ENCODE measurements around the gene NRL. TPM values are rescaled to one million over a fixed set of nuclear protein-coding genes. Genes with fewer than 3 reads are reported as not detected.
A peak's percentile ranks its signal among the peaks of the same experiment; 100 is the strongest.

Gene NRL
- total and polyA plus RNA-seq, 9 of the 15 experiments (the other 6 are each of a cell fraction or from before 2014, with no cell fraction given), result 0.07 to 2.7 (median 1.4) TPM; not detected in 1

- TF ChIP-seq NFXL1 (CRISPR knock-in tag; IDR thresholded peaks at IDR 0.05), result no peak
- no peak for TF ChIP-seq HNRNPK (IDR thresholded peaks at IDR 0.05; ENCODE audit: low read depth, low read length, poor library complexity, severe bottlenecking)
- TF ChIP-seq, protein P1, sequence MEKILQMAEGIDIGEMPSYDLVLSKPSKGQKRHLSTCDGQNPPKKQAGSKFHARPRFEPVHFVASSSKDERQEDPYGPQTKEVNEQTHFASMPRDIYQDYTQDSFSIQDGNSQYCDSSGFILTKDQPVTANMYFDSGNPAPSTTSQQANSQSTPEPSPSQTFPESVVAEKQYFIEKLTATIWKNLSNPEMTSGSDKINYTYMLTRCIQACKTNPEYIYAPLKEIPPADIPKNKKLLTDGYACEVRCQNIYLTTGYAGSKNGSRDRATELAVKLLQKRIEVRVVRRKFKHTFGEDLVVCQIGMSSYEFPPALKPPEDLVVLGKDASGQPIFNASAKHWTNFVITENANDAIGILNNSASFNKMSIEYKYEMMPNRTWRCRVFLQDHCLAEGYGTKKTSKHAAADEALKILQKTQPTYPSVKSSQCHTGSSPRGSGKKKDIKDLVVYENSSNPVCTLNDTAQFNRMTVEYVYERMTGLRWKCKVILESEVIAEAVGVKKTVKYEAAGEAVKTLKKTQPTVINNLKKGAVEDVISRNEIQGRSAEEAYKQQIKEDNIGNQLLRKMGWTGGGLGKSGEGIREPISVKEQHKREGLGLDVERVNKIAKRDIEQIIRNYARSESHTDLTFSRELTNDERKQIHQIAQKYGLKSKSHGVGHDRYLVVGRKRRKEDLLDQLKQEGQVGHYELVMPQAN (IDR thresholded peaks at IDR 0.05; ENCODE audit: borderline replicate concordance), result peak; percentile 69
- no peak for TF ChIP-seq GTF2F1 (IDR thresholded peaks at IDR 0.05; ENCODE audit: low read depth, low read length)
- no peak for TF ChIP-seq RBM34 (IDR thresholded peaks at IDR 0.05; ENCODE audit: borderline replicate concordance, insufficient read depth, low read length)
- no peak for TF ChIP-seq FOXK1 (CRISPR knock-in tag; IDR thresholded peaks at IDR 0.05; ENCODE audit: borderline replicate concordance)
- no peak for TF ChIP-seq STAT5A (IDR thresholded peaks at IDR 0.05; ENCODE audit: borderline replicate concordance, low read length)
- TF ChIP-seq SAFB2 (IDR thresholded peaks at IDR 0.05; ENCODE audit: borderline replicate concordance, low read depth, low read length, severe bottlenecking), result no peak
- TF ChIP-seq PCBP1 (IDR thresholded peaks at IDR 0.05; ENCODE audit: low read depth, low read length, poor library complexity, severe bottlenecking), result no peak
- TF ChIP-seq ZNF644 (tag; IDR thresholded peaks at IDR 0.05; ENCODE audit: low read depth), result no peak
- no peak for TF ChIP-seq MEIS2 (IDR thresholded peaks at IDR 0.05; ENCODE audit: partially characterized antibody)
- 0 out of 2 replicates have a peak, but pooled peaks have one; percentile 24 for TF ChIP-seq NCOA6 (IDR thresholded peaks at IDR 0.05)
- peak; percentile 70 for TF ChIP-seq ESRRA (IDR thresholded peaks at IDR 0.05; ENCODE audit: borderline replicate concordance, low read depth)
- 0 out of 2 replicates have a peak, but pooled peaks have one; percentile 1 for TF ChIP-seq MTA1 (IDR thresholded peaks at IDR 0.05; ENCODE audit: borderline replicate concordance)
- 0 out of 2 replicates have a peak, but pooled peaks have one; percentile 57 for TF ChIP-seq AFF4 (CRISPR knock-in tag; IDR thresholded peaks at IDR 0.05)
- no peak for TF ChIP-seq CUX1 (CRISPR knock-in tag; IDR thresholded peaks at IDR 0.05)
Observed at GRCh38 chr14:24113801-24114531, 783 bp downstream of the NRL start (continued).
